ENCODE data around the gene BLOC1S3.
A peak's percentile ranks its signal among the peaks of the same experiment; 100 is the strongest.
"Not testable (repeated sequence)": the region's sequence is repeated elsewhere in the genome, so short reads cannot be mapped to it uniquely, and the experiment has no call there.

BLOC1S3 gene

DNA sequence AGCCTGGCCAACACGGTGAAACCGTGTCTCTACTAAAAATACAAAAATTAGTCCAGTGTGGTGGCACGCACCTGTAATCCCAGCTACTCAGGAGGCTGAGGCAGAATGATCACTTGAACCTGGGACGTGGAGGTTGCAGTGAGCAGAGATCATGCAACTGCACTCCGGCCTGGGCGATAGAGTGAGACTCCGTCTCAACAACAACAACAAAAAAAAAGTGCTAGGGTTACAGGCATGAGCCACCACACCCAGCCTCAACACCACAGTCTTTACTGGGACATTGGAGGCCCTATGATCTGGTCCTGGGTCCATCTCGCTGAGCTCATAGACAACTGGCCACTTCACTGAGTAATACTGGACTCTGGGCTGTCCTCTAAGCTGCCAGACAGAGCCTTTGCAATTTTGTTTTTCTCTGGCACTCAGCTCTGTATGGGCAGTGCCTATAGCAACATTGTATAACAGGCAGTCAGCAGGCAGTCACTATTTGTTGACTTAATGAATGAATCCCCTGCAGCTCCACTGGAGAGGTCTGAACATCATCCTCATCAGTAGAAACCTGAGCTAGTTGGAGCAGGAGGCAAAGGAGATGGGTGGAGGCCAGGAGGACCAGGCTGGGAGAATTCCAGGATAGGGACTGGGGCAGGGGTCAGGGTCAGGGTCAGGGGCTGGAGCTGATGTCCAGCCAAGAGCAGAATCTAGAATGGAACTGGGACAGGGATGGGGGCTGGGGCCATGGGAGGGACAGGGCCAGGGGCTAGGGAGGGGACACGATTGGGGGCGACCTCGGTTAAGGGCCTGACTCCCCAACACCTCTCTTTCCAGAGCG, 8.1 kb downstream of the BLOC1S3 start:
- no peak for DNase-seq

DNA sequence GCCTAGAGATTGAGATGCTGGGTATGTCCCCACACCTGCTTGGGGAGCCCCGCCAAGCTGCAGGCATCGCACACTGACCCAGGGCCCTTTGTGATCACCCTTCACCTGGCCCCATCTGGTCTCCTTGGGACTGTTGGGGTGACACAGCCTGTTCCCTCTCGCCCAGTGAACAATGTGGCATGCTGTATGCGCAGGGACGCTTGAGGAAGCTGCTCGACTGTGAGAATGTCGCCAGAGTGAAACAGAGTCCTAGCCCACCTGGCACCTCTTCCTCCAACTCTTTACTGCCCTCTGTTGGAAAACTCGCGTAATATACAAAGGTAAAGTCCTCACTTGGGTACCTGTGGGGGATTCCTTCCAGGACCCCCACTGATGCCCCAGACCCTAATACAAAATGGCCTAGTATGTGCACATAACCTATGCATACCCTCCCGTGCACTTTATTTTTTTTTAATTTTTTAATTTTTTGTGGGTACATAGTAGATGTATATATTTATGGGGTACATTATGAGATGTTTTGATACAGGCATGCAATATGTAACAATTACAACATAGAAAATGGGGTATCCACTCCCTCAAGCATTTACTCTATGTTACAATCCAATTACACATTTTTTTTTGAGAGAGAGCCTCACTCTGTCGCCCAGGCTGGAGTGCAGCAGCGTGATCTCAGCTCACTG, 9.0 kb downstream of the BLOC1S3 start:
- DNase-seq = peak; percentile 60

DNA sequence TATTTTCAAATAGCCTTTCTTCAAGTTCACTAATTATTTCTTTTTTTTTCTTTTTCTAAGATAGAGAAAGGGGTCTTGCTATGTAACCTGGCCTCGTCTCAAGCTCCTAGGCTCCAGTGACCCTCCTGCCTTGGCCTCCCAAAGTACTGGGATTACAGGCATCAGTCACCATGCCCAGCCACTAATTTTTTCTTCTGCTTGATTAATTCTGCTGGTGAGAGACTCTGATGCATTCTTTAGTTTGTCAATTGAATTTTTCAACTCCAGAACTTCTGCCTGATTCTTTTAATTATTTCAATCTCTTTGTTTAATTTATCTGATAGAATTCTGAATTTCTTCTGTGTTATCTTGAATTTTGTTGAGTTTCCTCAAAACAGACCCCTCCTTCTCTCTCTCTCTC, 11.4 kb downstream of the BLOC1S3 start:
- DNase-seq = no peak

GRCh38 chr19:45191375-45191774, 12.8 kb downstream of the BLOC1S3 start:
- no peak for DNase-seq

DNA sequence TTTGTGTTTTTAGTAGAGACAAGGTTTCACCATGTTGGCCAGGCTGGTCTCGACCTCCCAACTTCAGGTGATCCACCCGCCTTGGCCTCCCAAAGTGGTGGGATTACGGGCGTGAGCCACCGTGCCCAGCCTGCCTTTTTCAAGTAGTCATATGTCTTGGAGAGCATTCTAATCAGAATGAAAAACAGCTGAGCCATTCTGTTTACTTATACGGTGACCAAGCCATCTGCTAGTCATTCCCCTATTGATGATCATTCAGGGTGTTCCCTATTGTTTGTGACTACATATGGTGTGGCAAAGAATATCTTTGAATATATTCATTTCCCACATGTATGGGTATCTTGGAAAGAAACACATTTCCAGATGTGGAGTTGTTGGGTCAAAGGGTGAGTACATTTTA, 17.2 kb downstream of the BLOC1S3 start:
- no peak for DNase-seq

DNA sequence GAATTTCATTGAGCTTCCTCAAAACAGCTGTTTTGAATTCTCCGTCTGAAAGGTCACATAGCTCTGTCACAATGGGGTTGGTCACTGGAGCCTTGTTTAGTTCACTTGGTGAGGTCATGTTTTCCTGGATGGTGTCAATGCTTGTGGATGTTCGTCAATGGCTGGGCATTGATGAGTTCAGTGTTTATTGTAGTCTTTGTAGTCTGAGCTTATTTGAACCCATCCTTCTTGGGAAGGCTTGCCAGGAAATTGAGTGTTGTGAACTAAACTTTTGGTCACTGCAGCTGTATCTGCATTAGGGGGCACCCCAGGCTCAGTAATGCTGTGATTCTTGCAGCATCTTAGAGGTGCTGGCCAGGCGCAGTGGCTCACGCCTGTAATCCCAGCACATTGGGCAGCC, 22.0 kb downstream of the BLOC1S3 start:
- no peak for DNase-seq

DNA sequence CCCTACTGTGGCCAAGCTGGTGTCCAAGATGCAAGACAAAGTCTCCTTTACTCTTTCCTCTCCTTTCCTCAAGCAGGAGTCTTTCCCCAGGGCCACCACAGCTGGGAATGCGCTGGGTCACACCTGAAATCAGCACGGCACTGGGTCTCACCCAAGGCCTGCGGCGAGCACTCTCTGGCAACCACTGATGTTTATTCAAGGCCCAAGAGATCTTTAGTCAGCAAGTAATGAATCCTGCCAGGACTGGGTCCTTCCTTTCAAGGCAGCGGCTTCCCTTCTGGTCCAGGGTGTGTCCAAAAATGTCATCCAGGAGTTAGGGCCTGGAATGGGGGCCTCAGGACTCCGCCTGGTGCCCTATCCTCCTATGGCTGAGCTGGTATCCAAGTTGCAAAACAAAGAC, 24.1 kb downstream of the BLOC1S3 start:
- DNase-seq = no peak

DNA sequence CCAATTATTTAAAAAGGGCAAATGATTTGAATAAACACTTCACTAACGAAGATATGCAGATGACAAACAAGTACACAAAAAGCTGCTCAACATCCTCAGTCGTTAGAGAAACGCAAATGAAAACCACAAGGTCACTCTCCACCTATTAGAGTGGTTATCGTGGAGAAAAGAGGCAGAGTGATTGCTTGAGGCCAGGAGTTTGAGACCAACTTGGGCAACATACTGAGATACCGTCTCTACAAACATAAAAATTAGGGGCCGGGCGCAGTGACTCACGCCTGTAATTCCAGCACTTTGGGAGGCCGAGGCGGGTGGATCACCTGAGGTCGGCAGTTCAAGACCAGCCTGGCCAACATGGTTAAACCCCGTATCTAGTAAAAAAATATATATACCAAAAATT, 27.2 kb downstream of the BLOC1S3 start:
- DNase-seq = no peak

GRCh38 chr19:45206328-45206727, 27.7 kb downstream of the BLOC1S3 start:
- no peak for DNase-seq

DNA sequence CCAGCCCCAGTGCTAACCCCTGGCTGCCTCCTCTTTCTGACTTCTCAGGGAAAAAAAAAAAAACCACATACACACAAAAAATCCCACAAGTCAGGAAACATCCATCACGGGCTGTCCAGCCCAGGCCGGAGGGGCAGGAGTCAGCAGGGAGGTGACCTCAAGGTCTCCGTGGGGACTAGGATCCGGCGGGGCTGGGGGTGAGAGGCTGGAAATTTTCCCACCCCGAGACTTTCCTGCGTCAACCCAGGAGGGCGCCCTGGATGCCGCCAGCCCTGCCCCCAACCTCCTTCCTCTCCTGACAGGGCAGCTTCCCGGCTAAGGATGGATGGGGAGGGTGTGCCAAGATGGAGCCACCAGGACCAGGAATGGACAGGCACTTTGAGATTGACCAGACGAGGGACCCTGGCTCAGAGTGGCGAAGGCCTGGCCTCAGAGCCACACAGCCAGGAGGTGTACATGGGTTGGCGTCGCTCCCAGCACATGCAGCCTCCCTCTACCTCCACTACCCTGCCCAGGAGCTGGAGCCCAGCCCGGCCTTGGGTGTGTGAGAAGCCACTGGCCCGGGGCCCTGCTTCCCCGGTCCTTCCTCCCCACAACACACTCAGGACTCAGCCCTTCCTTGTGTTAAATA, 33.3 kb downstream of the BLOC1S3 start:
- DNase-seq = no peak

DNA sequence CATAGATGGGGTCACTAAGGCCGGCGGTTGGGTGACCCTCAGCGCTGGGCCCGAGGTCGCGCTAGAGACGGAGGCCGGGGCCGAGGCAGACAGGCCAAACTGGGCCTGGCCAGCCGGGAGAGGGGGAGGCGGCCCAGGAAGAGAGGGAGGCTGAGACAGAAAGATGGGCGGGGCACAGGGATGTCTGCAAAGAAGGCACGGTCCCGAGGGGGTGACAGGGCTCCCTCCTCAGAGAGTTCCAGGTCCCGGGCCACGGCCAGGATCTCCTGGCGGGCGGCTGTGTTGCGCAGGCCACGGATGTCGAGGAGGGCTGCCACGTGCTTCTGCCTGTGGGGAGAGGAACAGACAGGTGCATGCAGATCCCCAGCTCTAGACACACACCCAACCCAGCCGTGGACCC, 34.4 kb downstream of the BLOC1S3 start:
- no peak for DNase-seq

DNA sequence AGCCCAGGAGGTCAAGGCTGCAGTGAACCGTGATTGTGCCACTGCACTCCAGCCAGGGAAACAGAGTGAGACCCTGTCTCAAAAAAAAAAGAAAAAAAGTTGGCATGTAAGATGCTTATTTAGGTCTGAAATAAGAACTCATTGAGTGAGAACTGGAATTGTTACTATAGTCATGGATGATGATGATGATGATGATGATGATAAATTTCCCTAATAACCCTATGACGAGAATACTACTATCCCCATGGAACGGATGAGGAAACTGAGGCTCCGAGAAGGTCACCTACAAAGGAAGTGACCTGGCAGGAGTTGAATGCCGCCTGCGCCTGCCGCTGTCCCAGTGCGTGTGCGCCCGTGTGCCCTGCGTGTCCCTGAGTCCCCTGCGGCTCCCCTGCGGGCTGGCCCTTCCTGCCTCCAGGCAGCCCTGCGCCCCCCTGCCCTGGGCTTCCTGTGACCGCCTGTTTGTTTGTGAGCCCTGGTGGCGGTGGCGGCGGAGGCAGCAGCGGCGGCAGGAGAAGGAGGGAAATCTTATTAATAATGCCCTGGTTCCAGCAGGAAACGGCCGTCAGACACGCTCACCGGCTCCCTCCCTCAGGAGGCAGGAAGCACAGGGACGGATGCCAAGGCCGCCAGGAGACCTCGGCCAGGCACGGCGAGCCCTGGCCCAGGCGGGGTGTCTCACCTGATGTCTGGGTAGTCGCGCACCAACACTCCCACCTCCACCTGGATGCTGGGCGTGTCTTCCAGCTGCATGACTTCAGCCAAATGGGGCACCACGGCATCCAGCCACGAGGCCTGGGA, 37.0 kb downstream of the BLOC1S3 start:
- no peak for DNase-seq

GRCh38 chr19:45216667-45217066, 38.1 kb downstream of the BLOC1S3 start:
- no peak for DNase-seq

DNA sequence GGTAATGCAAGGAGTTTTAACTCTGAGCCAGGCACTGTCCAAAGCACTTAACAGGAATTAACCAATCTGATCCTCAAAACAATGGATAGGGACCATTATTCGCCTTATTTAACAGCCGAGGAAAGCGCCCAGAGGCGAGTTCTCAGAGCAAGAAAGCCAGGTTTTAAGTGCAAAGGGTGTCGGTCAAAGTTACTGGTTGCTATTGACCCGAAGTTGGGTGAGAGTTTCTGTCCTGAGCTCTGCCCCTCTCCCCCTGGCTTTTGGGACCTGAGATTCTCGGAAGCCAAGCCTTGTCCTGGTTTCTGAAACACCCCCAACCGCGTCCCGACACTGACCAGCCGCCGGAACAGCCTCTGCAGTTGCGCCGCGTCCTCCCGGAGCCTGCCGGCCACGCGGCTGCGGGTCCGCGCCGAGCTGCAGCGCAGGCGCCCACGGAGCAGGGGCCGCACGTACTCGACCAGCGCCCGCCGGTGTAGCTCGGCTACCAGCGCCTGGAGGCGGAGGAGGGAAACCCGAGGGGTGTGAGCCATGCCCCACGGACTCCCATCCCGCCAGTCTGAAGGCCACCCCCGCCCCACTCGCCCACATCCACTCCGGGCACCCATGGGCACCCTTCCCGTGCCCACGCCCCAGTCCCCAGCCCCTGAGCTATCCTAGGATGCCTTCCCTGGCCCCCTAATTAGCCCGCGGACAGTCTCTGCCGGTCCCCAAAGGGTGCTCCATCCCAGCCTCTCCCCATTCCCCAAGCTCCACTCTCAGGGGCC, 38.8 kb downstream of the BLOC1S3 start:
- no peak for DNase-seq

- DNase-seq = no peak
These were observed 39.4 kb downstream of the BLOC1S3 start for GRCh38 chr19:45217957-45218334.

GRCh38 chr19:45218426-45218825, 39.8 kb downstream of the BLOC1S3 start:
- DNase-seq = no peak

- DNase-seq = no peak
These were observed 40.5 kb downstream of the BLOC1S3 start for GRCh38 chr19:45218911-45219743.

GRCh38 chr19:45222724-45223123, 44.1 kb downstream of the BLOC1S3 start:
- DNase-seq = no peak

- no peak for DNase-seq
These were observed 45.3 kb downstream of the BLOC1S3 start for GRCh38 chr19:45223879-45224278.

GRCh38 chr19:45224645-45225044, 46.1 kb downstream of the BLOC1S3 start:
- DNase-seq = no peak

- not testable (repeated sequence) for DNase-seq
These were observed 50.5 kb downstream of the BLOC1S3 start for GRCh38 chr19:45229056-45229455.

All from CD4-positive, alpha-beta T cell treated with Interleukin-21 for 1 hour (primary cell).